MCF 10A (cell line): Measurements from ENCODE around the gene CHGA. TPM values are rescaled to one million over a fixed set of nuclear protein-coding genes. Genes with fewer than 3 reads are reported as not detected.

Experiments used
- BruUV-seq: library from RNA; stranded (reverse); fragments of 400-500 nt; replicated peaks from 2 replicates; lab custom pipeline; 2021; lab: Mats Ljungman, UMichigan
- CTCF ChIA-PET: fragments of 300-600 bp; sonication (Branson Sonifier 250); formaldehyde crosslinking; extraction: SDS; loops from one replicate; lab custom pipeline; 2021; ENCODE audit warnings: antibody characterized with exemption, inconsistent platforms; lab: Yijun Ruan, JAX
- POLR2A ChIA-PET: fragments of 300-600, 350-650 bp; sonication (Branson Sonifier 250); formaldehyde crosslinking; extraction: SDS; loops from one replicate; lab custom pipeline; 2020; ENCODE audit warnings: antibody characterized with exemption, inconsistent platforms; lab: Yijun Ruan, JAX
- DNase-seq: peaks from one replicate; pipeline ENCODE4 v3.0.0-alpha.2; 2018; ENCODE audit not compliant: unreplicated experiment
- H3K27ac Mint-ChIP-seq: one replicate; pipeline ENCODE4 v1.8.0; 2022; ENCODE audit warnings: mild to moderate bottlenecking, low read depth, mixed read lengths; ENCODE audit not compliant: unreplicated experiment
- H3K27me3 Mint-ChIP-seq: one replicate; pipeline ENCODE4 v1.8.0; 2022; ENCODE audit warnings: mixed read lengths; ENCODE audit not compliant: insufficient read depth, unreplicated experiment
- H3K36me3 Mint-ChIP-seq: one replicate; pipeline ENCODE4 v1.8.0; 2022; ENCODE audit warnings: mild to moderate bottlenecking, moderate library complexity, mixed read lengths; ENCODE audit not compliant: insufficient read depth, unreplicated experiment
- H3K4me1 Mint-ChIP-seq: one replicate; pipeline ENCODE4 v1.8.0; 2022; ENCODE audit warnings: mixed read lengths; ENCODE audit not compliant: insufficient read depth, unreplicated experiment
- H3K4me3 Mint-ChIP-seq: one replicate; pipeline ENCODE4 v1.8.0; 2022; ENCODE audit warnings: mild to moderate bottlenecking, moderate library complexity, mixed read lengths; ENCODE audit not compliant: unreplicated experiment
- H3K9me3 Mint-ChIP-seq: one replicate; pipeline ENCODE4 v1.8.0; 2022; ENCODE audit warnings: mixed read lengths; ENCODE audit not compliant: unreplicated experiment
- CTCF ChIP-seq: fragments of 200-600 bp; IDR thresholded peaks from one replicate; pipeline ENCODE4 v1.8.0; 2022; ENCODE audit warnings: antibody characterized with exemption, mild to moderate bottlenecking; ENCODE audit not compliant: unreplicated experiment
- intact Hi-C: fragments of 100-400 bp; cut with micrococcal nuclease; formaldehyde crosslinking; loops from 2 replicates; pipeline ENCODE4 v1.14.1; 2022
- total RNA-seq: library from RNA; stranded (reverse); gene quantifications from 2 replicates; pipeline ENCODE4 v1.2.3, GENCODE V29; 2022

CHGA gene
- total RNA-seq, 1 experiment from 2014 or later: 0.35 TPM

- intact Hi-C loops: no loop called here
- CTCF ChIA-PET: interaction anchor here (1.3 kb wide), 1 partner anchor 228 kb away, joined by 4 read pairs; no protein-coding TSS in a partner anchor
- H3K27ac Mint-ChIP-seq: no peak overlapping the region
- DNase-seq: no peak
- no peak overlapping the region for H3K4me3 Mint-ChIP-seq
- no peaks in the 10 kb centered on the region for H3K36me3 Mint-ChIP-seq
- no TSS peak for BruUV-seq
- no peak for TF ChIP-seq CTCF
- H3K9me3 Mint-ChIP-seq: no peaks in the 10 kb centered on the region
- peaks cover 6% of the 10 kb centered on the region for H3K4me1 Mint-ChIP-seq
- POLR2A ChIA-PET: no interaction called here
- peaks cover 65% of the 10 kb centered on the region for H3K27me3 Mint-ChIP-seq
Measured at GRCh38 chr14:92885279-92886061, 37.5 kb upstream of the CHGA start.

GRCh38 chr14:92886337-92886736 is 36.6 kb upstream of the CHGA start:
- intact Hi-C loops: no loop called here
- no peak overlapping the region for H3K27ac Mint-ChIP-seq
- no peaks in the 10 kb centered on the region for H3K9me3 Mint-ChIP-seq
- peaks cover 60% of the 10 kb centered on the region for H3K27me3 Mint-ChIP-seq
- H3K4me1 Mint-ChIP-seq: no peaks in the 10 kb centered on the region
- ChIA-PET CTCF (interaction anchor here (1.1 to 1.3 kb wide), 3 partner anchors 21 to 274 kb away, joined by 3 to 4 read pairs (median 4); no protein-coding TSS in a partner anchor), POLR2A (no interaction called here)
- TF ChIP-seq CTCF: no peak
- BruUV-seq: no TSS peak
- no peak overlapping the region for H3K4me3 Mint-ChIP-seq
- DNase-seq: no peak
- no peaks in the 10 kb centered on the region for H3K36me3 Mint-ChIP-seq

- no TSS peak for BruUV-seq
- Mint-ChIP-seq H3K27ac (no peak overlapping the region), H3K4me1 (no peaks in the 10 kb centered on the region), H3K27me3 (peaks cover 60% of the 10 kb centered on the region), H3K36me3 (no peaks in the 10 kb centered on the region), H3K4me3 (no peak overlapping the region), H3K9me3 (no peaks in the 10 kb centered on the region)
- CTCF ChIA-PET: interaction anchor here (0.8 to 1.3 kb wide), 5 partner anchors 22 to 273 kb away, joined by 3 to 4 read pairs (median 4); no protein-coding TSS in a partner anchor
- DNase-seq: no peak
- POLR2A ChIA-PET: no interaction called here
- intact Hi-C loops: no loop called here
- TF ChIP-seq CTCF: no peak
Measured at GRCh38 chr14:92887157-92887556, 35.8 kb upstream of the CHGA start.

DNA sequence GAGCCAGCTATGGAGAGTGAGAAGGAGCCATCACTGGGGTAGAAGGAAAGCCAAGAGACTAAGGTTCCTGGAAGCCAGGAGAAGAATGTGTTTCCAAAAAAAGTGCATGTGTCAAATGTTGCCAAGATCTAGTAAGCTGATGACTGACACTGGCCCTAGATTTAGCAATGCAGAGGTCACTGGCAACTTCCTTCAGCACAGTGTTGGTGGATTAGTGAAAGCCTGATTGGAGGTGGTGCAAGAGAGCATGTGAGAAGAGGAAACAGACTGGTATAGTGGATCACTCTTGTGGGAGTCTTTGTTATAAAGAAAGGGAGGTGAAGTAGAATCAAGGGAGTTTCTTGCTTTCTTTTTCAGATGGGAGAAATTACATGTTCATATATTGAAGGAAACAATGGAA is 34.1 kb upstream of the CHGA start:
- H3K27me3 Mint-ChIP-seq: peaks cover 59% of the 10 kb centered on the region
- no peak for DNase-seq
- H3K36me3 Mint-ChIP-seq: no peaks in the 10 kb centered on the region
- H3K27ac Mint-ChIP-seq: no peak overlapping the region
- no peak overlapping the region for H3K4me3 Mint-ChIP-seq
- ChIA-PET POLR2A (no interaction called here), CTCF (interaction anchor here (1.4 kb wide), 1 partner anchor 8 kb away, joined by 6 read pairs; no protein-coding TSS in a partner anchor)
- intact Hi-C loops: no loop called here
- H3K4me1 Mint-ChIP-seq: no peaks in the 10 kb centered on the region
- no TSS peak for BruUV-seq
- TF ChIP-seq CTCF: no peak
- no peaks in the 10 kb centered on the region for H3K9me3 Mint-ChIP-seq
